ENCODE data around the gene FBLN1. TPM values are rescaled to one million over a fixed set of nuclear protein-coding genes. Genes with fewer than 3 reads are reported as not detected.
"Not testable (repeated sequence)": the region's sequence is repeated elsewhere in the genome, so short reads cannot be mapped to it uniquely, and the experiment has no call there.

The FBLN1 gene
- total and polyA plus RNA-seq, 4 experiments from 2014 or later: not detected

DNA sequence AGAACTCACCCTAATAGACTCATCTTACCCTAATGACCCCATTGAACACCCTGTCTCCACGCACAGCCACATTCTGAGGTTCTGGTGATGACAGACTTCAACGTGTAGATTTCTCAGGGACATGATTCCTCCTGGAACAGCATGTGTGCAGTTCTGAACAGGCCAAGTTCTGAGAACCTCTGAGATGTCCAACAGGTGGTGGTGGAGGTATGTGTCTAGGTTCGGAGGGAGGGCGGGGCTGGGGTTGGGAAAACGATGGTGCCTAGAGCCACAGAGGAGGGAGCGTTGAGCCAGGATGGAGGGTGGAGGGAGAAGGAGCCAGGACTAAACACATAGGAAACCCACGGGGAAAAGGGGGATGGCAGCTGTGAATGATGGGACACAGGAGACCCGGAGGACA, 43.4 kb upstream of the FBLN1 start:
- H3K36me3 ChIP-seq (ENCODE audit: insufficient read depth, low read length): no peaks in the 10 kb centered on the region
- no peaks in the 10 kb centered on the region for H3K36me3 Mint-ChIP-seq
- DNase-seq: no peak
- H3K27ac Mint-ChIP-seq: no peak overlapping the region
- no peaks in the 10 kb centered on the region for H3K9me3 ChIP-seq (ENCODE audit: control insufficient read depth in 1 of 2, low read length in 2 of 2)
- intact Hi-C loops (cut with micrococcal nuclease): no loop called here
- POLR2A ChIA-PET (ENCODE audit: partially characterized antibody): no interaction called here
- CTCF ChIA-PET (ENCODE audit: partially characterized antibody): no interaction called here
- H3K27me3 Mint-ChIP-seq: peaks cover 5 to 8% of the 10 kb centered on the region in 2 donors
- H3K4me1 Mint-ChIP-seq: no peaks in the 10 kb centered on the region
- H3K4me3 ChIP-seq (ENCODE audit: low read length in 2 of 2): no peak overlapping the region
- H3K4me3 Mint-ChIP-seq: no peak overlapping the region
- no peaks in the 10 kb centered on the region for H3K4me1 ChIP-seq (ENCODE audit: insufficient read depth, low read length)
- H3K27me3 ChIP-seq (ENCODE audit: insufficient read depth, low read length): no peaks in the 10 kb centered on the region
- no peak overlapping the region for H3K27ac ChIP-seq (ENCODE audit: low read depth, low read length)
- H3K9me3 Mint-ChIP-seq: peaks cover 0 to 3% (median 0%) of the 10 kb centered on the region in 8 donors

GRCh38 chr22:45460288-45461109, 42.2 kb upstream of the FBLN1 start:
- no peak overlapping the region for H3K27ac Mint-ChIP-seq
- no peaks in the 10 kb centered on the region for H3K9me3 ChIP-seq (ENCODE audit: control insufficient read depth in 1 of 2, low read length in 2 of 2)
- H3K36me3 Mint-ChIP-seq: no peaks in the 10 kb centered on the region
- H3K36me3 ChIP-seq (ENCODE audit: insufficient read depth, low read length): no peaks in the 10 kb centered on the region
- peaks cover 0 to under 1% (median 0%) of the 10 kb centered on the region in 4 donors for H3K4me1 Mint-ChIP-seq
- H3K4me3 Mint-ChIP-seq: no peak overlapping the region
- no peak for DNase-seq
- H3K27ac ChIP-seq (ENCODE audit: low read depth, low read length): no peak overlapping the region
- H3K27me3 ChIP-seq (ENCODE audit: insufficient read depth, low read length): no peaks in the 10 kb centered on the region
- peaks cover 2 to 8% of the 10 kb centered on the region in 2 donors for H3K27me3 Mint-ChIP-seq
- POLR2A ChIA-PET (ENCODE audit: partially characterized antibody): no interaction called here
- peaks cover 0 to 5% (median 0%) of the 10 kb centered on the region in 8 donors for H3K9me3 Mint-ChIP-seq
- intact Hi-C loops (cut with micrococcal nuclease): no loop called here
- CTCF ChIA-PET (ENCODE audit: partially characterized antibody): no interaction called here
- no peaks in the 10 kb centered on the region for H3K4me1 ChIP-seq (ENCODE audit: insufficient read depth, low read length)
- no peak overlapping the region for H3K4me3 ChIP-seq (ENCODE audit: low read length in 2 of 2)

DNA sequence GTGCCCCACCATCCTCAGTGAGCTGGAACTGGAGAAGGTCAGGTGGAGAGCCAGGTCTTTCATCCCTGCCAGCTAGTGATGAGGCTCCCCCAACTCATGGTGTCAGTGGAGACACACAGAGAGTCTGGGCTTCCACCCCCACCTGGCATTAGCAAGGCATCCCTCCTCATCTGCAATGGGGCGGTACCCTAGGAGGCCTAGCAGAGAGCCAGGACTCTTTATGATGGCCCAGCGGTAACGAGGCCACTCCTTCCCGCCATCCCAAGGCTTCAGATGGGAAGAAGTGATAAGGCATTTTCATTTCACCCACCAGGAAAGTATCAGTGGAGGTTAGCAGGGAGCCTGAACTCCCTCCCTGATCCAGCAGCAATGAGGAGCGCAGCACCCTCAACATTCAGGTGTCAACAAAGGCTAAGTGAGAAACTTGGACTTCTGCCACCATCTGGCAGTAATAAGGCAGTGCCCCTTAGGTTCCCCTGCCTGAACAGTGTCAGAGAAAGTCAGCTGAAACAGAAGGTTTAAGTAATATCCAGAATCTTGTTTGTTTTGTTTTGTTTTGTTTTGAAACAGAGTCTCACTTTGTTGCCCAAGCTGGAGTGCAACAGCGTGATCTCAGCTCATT, 40.5 kb upstream of the FBLN1 start:
- CTCF ChIA-PET (ENCODE audit: partially characterized antibody): no interaction called here
- no peak overlapping the region for H3K4me3 Mint-ChIP-seq
- Histone ChIP-seq H3K4me3 (ENCODE audit: low read length in 2 of 2) (no peak overlapping the region), H3K27ac (ENCODE audit: low read depth, low read length) (no peak overlapping the region), H3K9me3 (ENCODE audit: control insufficient read depth in 1 of 2, low read length in 2 of 2) (no peaks in the 10 kb centered on the region), H3K36me3 (ENCODE audit: insufficient read depth, low read length) (no peaks in the 10 kb centered on the region), H3K4me1 (ENCODE audit: insufficient read depth, low read length) (no peaks in the 10 kb centered on the region), H3K27me3 (ENCODE audit: insufficient read depth, low read length) (no peaks in the 10 kb centered on the region)
- peaks cover 2 to 5% of the 10 kb centered on the region in 2 donors for H3K27me3 Mint-ChIP-seq
- peaks cover 0 to 5% (median 2%) of the 10 kb centered on the region in 8 donors for H3K9me3 Mint-ChIP-seq
- POLR2A ChIA-PET (ENCODE audit: partially characterized antibody): no interaction called here
- H3K4me1 Mint-ChIP-seq: peaks cover 0 to 3% (median 0%) of the 10 kb centered on the region in 4 donors
- no peak overlapping the region for H3K27ac Mint-ChIP-seq
- no peaks in the 10 kb centered on the region for H3K36me3 Mint-ChIP-seq
- DNase-seq: no peak
- intact Hi-C loops (cut with micrococcal nuclease): no loop called here

DNA sequence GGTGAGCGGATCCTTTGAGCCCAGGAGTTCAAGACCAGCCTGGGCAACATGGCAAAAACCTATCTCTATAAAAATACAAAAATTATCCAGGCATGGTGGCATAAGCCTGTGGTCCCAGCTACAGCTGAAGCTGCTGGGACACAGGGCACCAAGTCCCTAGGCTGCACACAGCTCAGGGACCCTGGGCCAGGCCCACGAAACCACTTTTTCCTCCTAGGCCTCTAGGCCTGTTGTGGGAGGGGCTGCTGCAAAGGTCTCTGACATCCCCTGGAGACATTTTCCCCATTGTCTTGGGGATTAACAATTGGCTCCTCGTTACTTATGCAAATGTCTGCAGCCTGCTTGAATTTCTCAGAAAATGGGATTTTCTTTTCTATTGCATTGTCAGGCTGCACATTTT, 39.0 kb upstream of the FBLN1 start:
- CTCF ChIA-PET (ENCODE audit: partially characterized antibody): not testable (repeated sequence)

GRCh38 chr22:45465633-45466032, 37.0 kb upstream of the FBLN1 start:
- Histone ChIP-seq H3K36me3 (ENCODE audit: insufficient read depth, low read length) (no peaks in the 10 kb centered on the region), H3K9me3 (ENCODE audit: control insufficient read depth in 1 of 2, low read length in 2 of 2) (no peaks in the 10 kb centered on the region), H3K4me3 (ENCODE audit: low read length in 2 of 2) (no peak overlapping the region), H3K4me1 (ENCODE audit: insufficient read depth, low read length) (no peaks in the 10 kb centered on the region), H3K27ac (ENCODE audit: low read depth, low read length) (no peak overlapping the region), H3K27me3 (ENCODE audit: insufficient read depth, low read length) (no peaks in the 10 kb centered on the region)
- no peak overlapping the region for H3K27ac Mint-ChIP-seq
- POLR2A ChIA-PET (ENCODE audit: partially characterized antibody): no interaction called here
- CTCF ChIA-PET (ENCODE audit: partially characterized antibody): no interaction called here
- peaks cover 0 to 3% (median 0%) of the 10 kb centered on the region in 4 donors for H3K4me1 Mint-ChIP-seq
- no peaks in the 10 kb centered on the region for H3K36me3 Mint-ChIP-seq
- peaks cover 3 to 9% (median 5%) of the 10 kb centered on the region in 8 donors for H3K9me3 Mint-ChIP-seq
- intact Hi-C loops (cut with micrococcal nuclease): no loop called here
- no peak overlapping the region for H3K4me3 Mint-ChIP-seq
- H3K27me3 Mint-ChIP-seq: peaks cover 2 to 5% of the 10 kb centered on the region in 2 donors
- DNase-seq: no peak

More for the DNA sequence above, 39.0 kb upstream of the FBLN1 start:
- H3K4me3 Mint-ChIP-seq; H3K27ac ChIP-seq (ENCODE audit: low read depth, low read length); POLR2A ChIA-PET (ENCODE audit: partially characterized antibody); H3K9me3 Mint-ChIP-seq; H3K36me3 Mint-ChIP-seq; H3K27me3 ChIP-seq (ENCODE audit: insufficient read depth, low read length); H3K27ac Mint-ChIP-seq; H3K4me1 Mint-ChIP-seq; H3K27me3 Mint-ChIP-seq; DNase-seq; H3K4me1 ChIP-seq (ENCODE audit: insufficient read depth, low read length); H3K4me3 ChIP-seq (ENCODE audit: low read length in 2 of 2); H3K9me3 ChIP-seq (ENCODE audit: control insufficient read depth in 1 of 2, low read length in 2 of 2); H3K36me3 ChIP-seq (ENCODE audit: insufficient read depth, low read length); intact Hi-C loops (cut with micrococcal nuclease): not testable (repeated sequence)

GRCh38 chr22:45468872-45469271, 33.8 kb upstream of the FBLN1 start:
- H3K27ac ChIP-seq (ENCODE audit: low read depth, low read length): no peak overlapping the region
- Mint-ChIP-seq H3K36me3 (no peaks in the 10 kb centered on the region), H3K27ac (no peak overlapping the region), H3K27me3 (peaks cover 0 to 6% of the 10 kb centered on the region in 2 donors), H3K4me1 (peaks cover 0 to 3% (median 0%) of the 10 kb centered on the region in 4 donors), H3K9me3 (peaks cover 3 to 9% (median 5%) of the 10 kb centered on the region in 8 donors), H3K4me3 (no peak overlapping the region)
- no peaks in the 10 kb centered on the region for H3K36me3 ChIP-seq (ENCODE audit: insufficient read depth, low read length)
- ChIA-PET POLR2A (ENCODE audit: partially characterized antibody) (no interaction called here), CTCF (ENCODE audit: partially characterized antibody) (no interaction called here)
- no peak overlapping the region for H3K4me3 ChIP-seq (ENCODE audit: low read length in 2 of 2)
- H3K27me3 ChIP-seq (ENCODE audit: insufficient read depth, low read length): no peaks in the 10 kb centered on the region
- no peaks in the 10 kb centered on the region for H3K4me1 ChIP-seq (ENCODE audit: insufficient read depth, low read length)
- no peaks in the 10 kb centered on the region for H3K9me3 ChIP-seq (ENCODE audit: control insufficient read depth in 1 of 2, low read length in 2 of 2)
- DNase-seq: no peak
- intact Hi-C loops (cut with micrococcal nuclease): no loop called here

GRCh38 chr22:45469281-45470073, 33.2 kb upstream of the FBLN1 start:
- no peaks in the 10 kb centered on the region for H3K9me3 ChIP-seq (ENCODE audit: control insufficient read depth in 1 of 2, low read length in 2 of 2)
- DNase-seq: no peak
- H3K27ac ChIP-seq (ENCODE audit: low read depth, low read length): no peak overlapping the region
- H3K4me1 Mint-ChIP-seq: peaks cover 0 to 3% (median 0%) of the 10 kb centered on the region in 4 donors
- H3K9me3 Mint-ChIP-seq: peaks cover 3 to 9% (median 5%) of the 10 kb centered on the region in 8 donors
- H3K27ac Mint-ChIP-seq: no peak overlapping the region
- H3K36me3 ChIP-seq (ENCODE audit: insufficient read depth, low read length): no peaks in the 10 kb centered on the region
- intact Hi-C loops (cut with micrococcal nuclease): no loop called here
- H3K27me3 ChIP-seq (ENCODE audit: insufficient read depth, low read length): no peaks in the 10 kb centered on the region
- no peak overlapping the region for H3K4me3 ChIP-seq (ENCODE audit: low read length in 2 of 2)
- no peaks in the 10 kb centered on the region for H3K36me3 Mint-ChIP-seq
- H3K4me3 Mint-ChIP-seq: no peak overlapping the region
- H3K4me1 ChIP-seq (ENCODE audit: insufficient read depth, low read length): no peaks in the 10 kb centered on the region
- H3K27me3 Mint-ChIP-seq: peaks cover 0 to 3% of the 10 kb centered on the region in 2 donors
- ChIA-PET CTCF (ENCODE audit: partially characterized antibody) (no interaction called here), POLR2A (ENCODE audit: partially characterized antibody) (no interaction called here)

Data from CD4-positive, alpha-beta memory T cell (primary cell).